ENCODE data around the gene LEMD2. TPM values are rescaled to one million over a fixed set of nuclear protein-coding genes. Genes with fewer than 3 reads are reported as not detected.

The LEMD2 gene
- polyA plus RNA-seq, 2 of the 4 experiments (the other 2 are of a cell fraction): 43.2 to 48.8 TPM

DNA sequence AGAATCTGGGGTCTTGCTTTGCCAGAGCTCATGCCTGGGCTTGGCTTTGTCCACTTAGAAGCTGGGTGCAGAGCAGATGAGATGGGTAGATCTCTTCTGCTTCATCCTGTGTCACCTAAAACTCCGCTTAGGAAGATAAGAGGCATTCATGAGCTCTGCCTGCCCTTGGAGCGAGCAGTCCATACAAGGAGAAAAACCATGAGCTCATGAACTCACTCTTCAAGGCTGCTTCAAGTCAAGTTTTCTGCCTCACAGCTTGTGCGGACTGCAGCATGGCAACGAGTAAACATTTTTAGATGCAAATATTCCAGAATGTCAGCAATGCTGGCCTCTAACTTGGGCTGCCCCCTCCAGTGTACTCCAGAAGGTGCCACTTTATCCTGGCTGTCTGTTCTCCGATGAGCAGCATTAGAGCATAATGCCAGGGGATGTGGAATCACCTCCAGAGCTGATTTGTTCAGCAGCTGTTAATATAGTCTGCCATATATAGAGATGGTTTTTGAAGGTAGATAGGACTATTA, 66.8 kb downstream of the LEMD2 start:
- Histone ChIP-seq H3K9me3 (no peaks in the 10 kb centered on the region), H3K4me2 (no peak overlapping the region), H3K4me1 (no peaks in the 10 kb centered on the region), H3K27ac (no peak overlapping the region), H3K4me3 (no peak overlapping the region)
- DNase-seq (ENCODE audit: low read depth in 1 of 2, low spot score in 1 of 2) (no peak), FAIRE-seq (no peak), ATAC-seq (no peak)
- TF ChIP-seq SMC3 (IDR thresholded peaks at IDR 0.05) (no peak), EP300 (IDR thresholded peaks at IDR 0.05) (no peak), FOSB (CRISPR knock-in tag; IDR thresholded peaks at IDR 0.05) (no peak), KDM1A (IDR thresholded peaks at IDR 0.05; ENCODE audit: low read depth) (no peak), FOXS1 (CRISPR knock-in tag; IDR thresholded peaks at IDR 0.05) (no peak), HOXB5 (CRISPR knock-in tag; IDR thresholded peaks at IDR 0.05) (no peak), EHMT2 (IDR thresholded peaks at IDR 0.05; ENCODE audit: low read depth) (no peak)
- TF ChIP-seq, protein P1, sequence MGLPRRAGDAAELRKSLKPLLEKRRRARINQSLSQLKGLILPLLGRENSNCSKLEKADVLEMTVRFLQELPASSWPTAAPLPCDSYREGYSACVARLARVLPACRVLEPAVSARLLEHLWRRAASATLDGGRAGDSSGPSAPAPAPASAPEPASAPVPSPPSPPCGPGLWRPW (IDR thresholded peaks at IDR 0.05): no peak
- TF ChIP-seq, protein P2, sequence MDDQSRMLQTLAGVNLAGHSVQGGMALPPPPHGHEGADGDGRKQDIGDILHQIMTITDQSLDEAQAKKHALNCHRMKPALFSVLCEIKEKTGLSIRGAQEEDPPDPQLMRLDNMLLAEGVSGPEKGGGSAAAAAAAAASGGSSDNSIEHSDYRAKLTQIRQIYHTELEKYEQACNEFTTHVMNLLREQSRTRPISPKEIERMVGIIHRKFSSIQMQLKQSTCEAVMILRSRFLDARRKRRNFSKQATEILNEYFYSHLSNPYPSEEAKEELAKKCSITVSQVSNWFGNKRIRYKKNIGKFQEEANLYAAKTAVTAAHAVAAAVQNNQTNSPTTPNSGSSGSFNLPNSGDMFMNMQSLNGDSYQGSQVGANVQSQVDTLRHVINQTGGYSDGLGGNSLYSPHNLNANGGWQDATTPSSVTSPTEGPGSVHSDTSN (IDR thresholded peaks at IDR 0.05): no peak
- ChIA-PET CTCF (interaction anchor here (1.0 to 2.9 kb wide), 8 partner anchors 11 to 305 kb away, joined by 3 to 18 read pairs (median 5); partner anchors contain the start of gene UQCC2), POLR2A (no interaction called here)
- WGBS (ENCODE audit: missing lambda C conversion rate): 61% methylated on average over 5 of the region's 5 CpGs

DNA sequence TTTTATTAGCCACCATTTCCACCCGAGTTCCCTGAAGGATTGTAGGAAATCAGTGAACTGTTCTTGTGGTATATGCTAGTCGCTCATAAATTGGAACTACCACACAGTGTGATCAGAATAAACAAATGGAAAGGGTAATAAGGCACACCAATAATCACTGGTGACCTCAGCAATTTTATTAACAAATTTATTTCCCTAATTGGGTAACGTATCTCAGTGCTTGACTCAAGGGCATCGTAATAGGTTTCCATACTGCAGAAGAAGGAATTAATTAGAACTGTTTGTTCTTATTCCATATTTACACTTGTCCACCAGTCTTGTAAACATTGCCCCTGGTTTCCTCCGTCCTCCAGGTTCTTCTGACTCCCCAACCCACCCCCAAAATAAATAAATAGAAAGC, 67.4 kb downstream of the LEMD2 start:
- ChIA-PET POLR2A (no interaction called here), CTCF (interaction anchor here (1.0 kb wide), 1 partner anchor 50 kb away, joined by 3 read pairs; no protein-coding TSS in a partner anchor)
- no peaks in the 10 kb centered on the region for H3K4me1 ChIP-seq
- H3K27ac ChIP-seq: no peak overlapping the region
- H3K9me3 ChIP-seq: no peaks in the 10 kb centered on the region
- DNase-seq (ENCODE audit: low read depth in 1 of 2, low spot score in 1 of 2) (no peak), ATAC-seq (no peak), FAIRE-seq (no peak)
- no peak overlapping the region for H3K4me2 ChIP-seq
- no peak overlapping the region for H3K4me3 ChIP-seq
- WGBS (ENCODE audit: missing lambda C conversion rate): 50% methylated on average over 5 of the region's 5 CpGs
- TF ChIP-seq EP300 (IDR thresholded peaks at IDR 0.05): no peak
- TF ChIP-seq POLR2AphosphoS2 (conservative IDR thresholded peaks at IDR 0.05; ENCODE audit: low read length): no peak
- TF ChIP-seq CBX2 (IDR thresholded peaks at IDR 0.05; ENCODE audit: borderline replicate concordance, low read depth): no peak
- no peak for TF ChIP-seq BHLHE40 (IDR thresholded peaks at IDR 0.05; ENCODE audit: low read depth, low read length)
- TF ChIP-seq FOSB (CRISPR knock-in tag; IDR thresholded peaks at IDR 0.05): no peak

Other genes with a start within 250 kb of the LEMD2 start
- gene BAK1, start 208.9 kb downstream of the LEMD2 start, polyA plus RNA-seq (2011; rRNA removed): 11.9 and 12.6 TPM in 2 replicates
- gene BAK1, start 208.9 kb downstream of the LEMD2 start, polyA plus RNA-seq (2017; fragmentation: RNase III; extraction: RNeasy Plus Mini Kit Qiagen cat#74134 plus additional on column Dnase treatment): 16.9 to 19.0 TPM (median 18.8 TPM) in 3 replicates
- gene ITPR3, start 167.8 kb downstream of the LEMD2 start, polyA plus RNA-seq (2011; rRNA removed): 17.6 and 19.1 TPM in 2 replicates
- gene ITPR3, start 167.8 kb downstream of the LEMD2 start, polyA plus RNA-seq (2017; fragmentation: RNase III; extraction: RNeasy Plus Mini Kit Qiagen cat#74134 plus additional on column Dnase treatment): 19.0 to 20.8 TPM (median 20.7 TPM) in 3 replicates
- 65.5 and 90.8 TPM in 2 replicates for gene UQCC2, start 77.4 kb downstream of the LEMD2 start, polyA plus RNA-seq (2011; rRNA removed)
- 78.2 to 82.0 TPM (median 81.4 TPM) in 3 replicates for gene UQCC2, start 77.4 kb downstream of the LEMD2 start, polyA plus RNA-seq (2017; fragmentation: RNase III; extraction: RNeasy Plus Mini Kit Qiagen cat#74134 plus additional on column Dnase treatment)
- 0.11 and 0.12 TPM in 2 replicates for gene IP6K3, start 42.2 kb downstream of the LEMD2 start, polyA plus RNA-seq (2011; rRNA removed)
- 0.03 to 0.20 TPM (median 0.07 TPM) in 3 replicates for gene IP6K3, start 42.2 kb downstream of the LEMD2 start, polyA plus RNA-seq (2017; fragmentation: RNase III; extraction: RNeasy Plus Mini Kit Qiagen cat#74134 plus additional on column Dnase treatment)
- not detected in 2 replicates for gene MLN, start 14.9 kb upstream of the LEMD2 start, polyA plus RNA-seq (2011; rRNA removed)
- gene MLN, start 14.9 kb upstream of the LEMD2 start, polyA plus RNA-seq (2017; fragmentation: RNase III; extraction: RNeasy Plus Mini Kit Qiagen cat#74134 plus additional on column Dnase treatment): not detected in 3 replicates

Data from A549 (cell line).